HG03342 (cell line): Measurements from ENCODE around the gene NOP14.
"Not testable (repeated sequence)": the region's sequence is repeated elsewhere in the genome, so short reads cannot be mapped to it uniquely, and the experiment has no call there.

Experiments
- ATAC-seq: cut with Tn5 transposase; IDR thresholded peaks from one replicate; pipeline ENCODE4 v1.9.1; 2021; ENCODE audit warnings: mild to moderate bottlenecking, moderate library complexity; ENCODE audit not compliant: unreplicated experiment

NOP14 gene

DNA sequence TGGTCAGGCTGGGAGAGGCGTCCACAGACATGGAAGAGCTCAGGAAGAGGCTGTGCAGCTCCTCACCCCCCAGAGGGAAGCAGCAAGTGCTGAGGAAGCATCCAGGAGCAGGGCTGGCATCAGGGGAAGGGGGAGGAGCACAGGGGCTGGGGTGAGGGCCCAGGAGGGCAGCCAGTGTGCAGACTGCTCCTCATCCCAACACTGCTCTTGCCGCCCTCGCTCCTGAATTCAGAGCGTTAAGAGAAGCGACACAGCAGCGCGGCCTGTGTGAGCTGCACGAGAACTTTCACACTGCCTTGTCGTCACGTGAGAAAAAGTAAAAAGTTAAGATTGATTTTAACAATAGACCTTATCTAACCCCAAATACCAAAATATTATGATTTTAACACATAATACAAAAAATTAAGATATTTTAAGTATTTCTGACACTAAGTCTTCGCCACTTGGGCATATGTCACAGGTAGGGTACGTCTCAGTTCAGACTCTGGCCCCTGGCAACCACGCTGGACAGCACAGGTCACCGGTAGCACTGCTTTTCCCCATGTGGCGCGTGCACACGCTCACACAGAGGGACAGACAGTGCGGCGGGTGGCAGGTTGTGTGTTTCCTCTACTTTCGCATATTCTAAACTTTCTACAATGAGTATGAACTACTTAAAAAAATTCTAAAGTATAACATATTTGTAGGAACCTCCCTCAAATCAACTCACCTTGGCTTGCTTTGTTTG, 19.7 kb downstream of the NOP14 start:
- no peak for ATAC-seq

DNA sequence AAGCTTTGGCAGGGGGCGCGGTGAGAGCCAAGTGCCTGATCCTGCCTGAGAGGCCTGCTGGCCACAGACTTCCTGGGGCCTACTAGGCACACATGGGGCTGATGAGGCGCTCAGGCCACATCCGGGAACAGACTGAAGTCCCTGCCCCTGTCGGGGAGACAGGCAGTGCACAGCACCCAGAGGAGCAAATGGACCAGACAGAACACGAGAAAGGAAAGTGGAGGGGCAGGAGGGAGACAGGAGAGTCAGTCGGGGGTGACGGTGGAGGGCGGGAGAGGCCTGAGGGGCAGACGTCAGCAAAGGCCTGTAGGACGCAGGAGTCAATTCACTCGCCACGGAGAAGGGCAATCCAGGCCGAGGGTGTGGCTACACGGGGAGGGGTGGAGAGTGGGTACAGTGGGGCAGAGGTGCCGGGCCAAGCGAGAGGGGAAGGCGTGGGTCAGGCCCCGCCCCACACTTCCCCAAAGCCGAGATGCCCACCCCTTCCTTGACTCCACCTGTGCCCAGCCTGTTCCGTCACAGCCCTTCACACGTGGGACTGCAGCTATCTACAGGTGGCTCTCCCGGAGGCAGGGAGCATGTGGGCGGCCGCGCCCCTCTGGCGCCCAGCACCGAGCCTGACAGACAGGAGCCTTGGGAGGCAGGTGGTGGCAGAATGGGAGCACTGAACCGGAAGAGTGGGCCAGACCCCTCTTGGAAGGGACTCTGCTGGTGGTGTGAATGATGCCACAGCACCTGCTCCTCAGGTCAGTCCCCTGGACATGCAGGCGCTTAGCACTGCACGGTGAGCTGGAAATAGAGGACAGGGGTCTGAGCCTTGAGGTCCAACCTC, 20.5 kb downstream of the NOP14 start:
- no peak for ATAC-seq

DNA sequence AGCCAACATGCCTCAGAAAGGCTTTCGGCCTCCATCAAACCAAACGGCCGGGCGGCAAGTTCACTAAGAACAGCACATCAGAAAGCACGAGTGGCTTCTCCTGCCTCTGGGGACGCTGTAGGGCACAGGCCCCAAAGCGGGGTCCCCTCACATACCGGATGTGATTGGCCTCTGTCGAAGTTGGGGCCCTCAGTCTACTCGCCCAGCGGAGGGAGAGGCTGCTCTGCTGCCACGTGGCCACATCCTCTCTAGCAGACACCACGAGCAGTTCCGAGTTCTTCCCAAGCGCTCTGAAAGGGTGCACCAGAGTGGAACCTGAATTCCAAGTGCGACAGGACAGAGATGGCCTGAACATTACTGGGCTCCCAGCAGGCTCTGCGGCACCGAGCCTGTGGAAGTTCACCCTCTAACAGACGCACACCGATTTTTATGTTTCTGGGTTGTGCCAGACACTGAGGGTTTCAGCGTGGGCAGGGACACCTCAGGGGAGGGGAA, 21.1 kb downstream of the NOP14 start:
- no peak for ATAC-seq

DNA sequence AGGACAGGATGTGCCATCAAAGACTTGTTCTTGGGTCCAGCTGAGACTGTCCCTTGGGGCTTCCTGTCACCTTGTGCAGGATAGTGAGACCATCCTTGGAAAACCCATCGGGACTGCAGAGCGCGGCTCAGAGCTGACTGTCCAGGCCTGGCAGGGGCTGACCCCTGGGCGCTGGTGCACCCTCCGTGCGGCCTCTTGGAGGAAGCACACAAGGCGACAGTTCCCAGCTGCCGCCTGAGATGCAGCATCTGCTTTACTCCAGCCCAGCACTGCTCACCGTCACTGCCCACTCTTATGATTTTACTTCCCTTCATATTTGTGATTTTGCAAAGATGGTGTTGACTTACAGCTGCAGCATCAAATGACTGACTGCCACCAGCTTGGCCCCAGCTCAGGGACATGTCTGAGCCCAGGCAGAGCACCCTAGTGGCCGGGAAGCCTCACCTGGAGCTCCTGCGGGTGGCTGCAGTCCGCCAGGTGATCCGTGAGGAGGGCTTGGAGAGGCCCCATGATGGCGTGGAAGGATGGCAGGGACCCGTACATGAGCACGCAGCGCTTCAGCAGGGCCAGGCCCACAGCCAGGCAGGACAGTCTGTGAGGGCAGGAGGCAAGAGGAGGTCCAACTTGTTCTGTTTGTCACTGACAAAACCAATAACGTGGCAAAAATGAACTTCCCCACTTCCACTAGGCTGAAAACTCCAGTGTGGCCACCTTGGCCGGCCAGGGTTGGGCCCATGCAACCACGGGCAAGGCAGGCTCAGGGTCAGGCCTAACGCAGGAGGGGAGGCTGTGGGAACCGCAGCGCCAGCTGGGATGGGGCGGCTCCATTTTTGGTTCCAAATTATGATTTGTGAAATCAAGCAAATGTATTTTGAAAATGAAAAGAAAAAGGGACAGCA, 21.8 kb downstream of the NOP14 start:
- no peak for ATAC-seq

DNA sequence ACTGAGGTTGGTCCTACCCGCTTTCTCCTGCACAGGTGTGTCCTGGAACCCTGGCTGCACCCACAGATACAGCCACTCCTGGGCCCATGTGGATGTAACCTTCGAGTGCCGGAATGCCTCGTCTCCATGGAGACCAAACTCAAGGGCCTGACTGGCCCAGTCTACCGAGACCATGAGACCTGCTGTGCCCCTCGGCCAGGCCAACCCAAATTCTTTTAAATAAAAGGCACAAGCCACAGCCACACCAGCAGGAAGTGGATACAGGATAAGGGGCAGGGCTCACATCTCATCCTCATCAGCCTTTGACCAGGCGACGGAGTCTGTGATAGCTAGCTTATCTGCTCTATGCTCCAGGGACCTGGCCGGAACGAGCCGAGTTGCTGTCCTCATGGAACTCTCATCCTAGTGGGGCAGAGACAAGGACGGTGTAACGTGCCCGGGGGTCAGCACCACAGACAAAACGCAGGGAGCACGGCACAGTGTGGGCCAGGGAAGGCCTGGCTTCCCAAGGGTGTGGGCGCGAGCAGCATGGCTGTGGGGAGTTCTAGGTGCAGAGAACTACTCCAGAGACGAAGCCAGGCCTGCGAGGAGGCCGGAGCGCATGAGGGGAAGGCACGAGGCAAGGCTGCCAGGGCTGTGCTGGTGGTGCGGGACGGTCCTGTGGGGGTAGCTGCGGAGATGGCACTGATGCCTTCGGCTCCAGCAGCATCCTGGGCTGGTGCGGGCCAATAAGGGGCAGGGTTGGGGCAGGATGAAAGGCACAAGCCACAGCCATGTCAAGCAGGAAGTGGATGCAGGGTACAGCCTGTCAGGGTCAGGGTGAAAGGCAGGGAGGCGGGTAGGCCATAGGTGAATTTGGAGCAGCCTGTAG, 22.7 kb downstream of the NOP14 start:
- ATAC-seq = no peak

DNA sequence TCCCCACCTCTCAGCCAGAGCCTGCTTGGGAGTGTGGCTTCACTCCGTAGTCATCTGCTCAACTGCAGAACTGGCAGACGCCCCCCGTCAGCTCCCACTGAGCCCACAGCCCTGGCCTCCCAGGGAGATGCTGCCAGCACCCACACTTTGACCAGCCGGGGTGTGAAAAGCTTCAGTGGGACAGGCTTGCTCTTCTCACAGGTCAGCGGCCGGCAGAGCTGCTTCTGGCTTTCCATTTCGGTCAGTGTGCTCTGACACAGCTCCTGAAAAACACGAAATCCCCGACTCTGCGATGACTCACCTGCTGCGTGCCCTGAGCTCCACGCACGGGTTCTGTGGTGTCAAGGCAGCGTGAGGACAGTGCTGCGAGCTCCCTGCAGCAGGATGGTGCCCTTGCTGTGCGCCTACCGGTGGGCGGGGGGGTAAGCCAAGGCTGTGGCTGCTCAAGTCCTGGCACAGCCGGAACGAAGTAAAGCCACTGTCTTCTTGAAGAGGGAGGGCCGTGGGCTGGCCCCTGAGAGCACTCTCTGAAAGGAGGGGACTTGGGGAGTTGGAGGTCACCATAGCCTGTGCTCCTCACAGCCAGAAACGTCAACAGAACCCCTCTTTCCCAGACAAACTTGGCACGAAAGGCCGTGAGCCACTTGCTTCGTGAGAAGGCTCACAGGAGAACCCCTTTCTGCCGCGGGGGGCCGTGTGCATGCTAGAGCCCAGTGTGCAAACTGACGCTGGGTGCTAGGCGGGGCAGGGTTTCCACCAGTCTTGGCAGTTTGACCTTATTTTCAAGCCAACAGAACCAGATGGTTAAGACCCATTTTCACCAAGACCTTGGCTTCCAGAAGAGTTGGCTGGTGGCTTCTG, 23.6 kb downstream of the NOP14 start:
- ATAC-seq = no peak

DNA sequence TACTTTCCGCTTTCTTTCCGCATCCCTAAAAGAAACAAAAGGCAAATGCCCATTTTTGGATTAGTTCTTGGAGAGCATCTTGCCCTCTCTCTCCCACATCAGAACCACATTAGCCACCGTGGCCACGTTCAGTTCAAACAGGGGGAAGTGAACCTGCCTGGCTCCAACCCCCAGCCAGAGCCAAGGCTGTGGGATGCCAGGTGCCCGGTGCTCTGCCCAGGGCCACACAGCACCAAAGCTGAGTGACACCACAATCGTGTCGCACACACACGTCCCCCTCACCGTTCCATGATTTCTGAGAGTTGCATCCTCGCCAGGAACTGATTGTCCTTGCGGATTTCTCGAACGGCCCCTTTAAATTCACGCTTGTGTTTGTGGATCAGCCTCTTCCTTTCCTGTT, 24.3 kb downstream of the NOP14 start:
- ATAC-seq = no peak

DNA sequence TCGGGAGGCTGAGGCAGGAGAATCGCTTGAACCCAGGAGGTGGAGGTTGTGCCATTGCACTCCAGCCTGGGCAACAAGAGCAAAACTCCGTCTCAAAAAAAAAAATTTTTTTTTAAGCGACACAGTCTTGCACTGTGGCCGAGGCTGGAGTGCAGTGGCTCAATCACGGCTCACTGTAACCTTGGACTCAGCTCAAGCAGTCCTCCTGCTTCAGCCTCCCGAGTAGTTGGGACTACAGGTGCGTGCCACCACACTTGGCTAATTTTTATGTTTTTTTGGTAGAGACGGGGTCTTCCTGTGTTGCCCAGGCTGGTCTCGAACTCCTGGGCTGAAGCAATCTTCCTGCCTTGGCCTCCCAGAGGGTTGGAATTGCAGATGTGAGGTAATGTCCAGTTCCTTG, 24.8 kb downstream of the NOP14 start:
- not testable (repeated sequence) for ATAC-seq

DNA sequence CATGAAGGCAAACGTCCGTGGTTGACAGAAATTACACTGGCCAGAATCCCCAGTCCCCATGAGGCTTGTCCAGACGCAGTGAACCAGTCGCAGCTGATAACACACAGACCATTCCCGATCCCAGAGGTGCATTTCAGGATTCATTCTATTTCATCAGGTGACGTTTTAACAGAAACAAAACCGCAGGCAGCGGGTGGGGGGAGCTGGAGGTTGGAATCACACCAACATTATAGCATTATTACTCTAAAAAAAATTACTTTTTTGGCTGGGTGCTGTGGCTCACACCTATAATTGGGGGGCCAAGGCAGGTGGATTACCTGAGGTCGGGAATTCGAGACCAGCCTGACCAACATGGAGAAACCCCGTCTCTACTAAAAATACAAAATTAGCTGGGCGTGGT, 25.2 kb downstream of the NOP14 start:
- ATAC-seq = no peak

DNA sequence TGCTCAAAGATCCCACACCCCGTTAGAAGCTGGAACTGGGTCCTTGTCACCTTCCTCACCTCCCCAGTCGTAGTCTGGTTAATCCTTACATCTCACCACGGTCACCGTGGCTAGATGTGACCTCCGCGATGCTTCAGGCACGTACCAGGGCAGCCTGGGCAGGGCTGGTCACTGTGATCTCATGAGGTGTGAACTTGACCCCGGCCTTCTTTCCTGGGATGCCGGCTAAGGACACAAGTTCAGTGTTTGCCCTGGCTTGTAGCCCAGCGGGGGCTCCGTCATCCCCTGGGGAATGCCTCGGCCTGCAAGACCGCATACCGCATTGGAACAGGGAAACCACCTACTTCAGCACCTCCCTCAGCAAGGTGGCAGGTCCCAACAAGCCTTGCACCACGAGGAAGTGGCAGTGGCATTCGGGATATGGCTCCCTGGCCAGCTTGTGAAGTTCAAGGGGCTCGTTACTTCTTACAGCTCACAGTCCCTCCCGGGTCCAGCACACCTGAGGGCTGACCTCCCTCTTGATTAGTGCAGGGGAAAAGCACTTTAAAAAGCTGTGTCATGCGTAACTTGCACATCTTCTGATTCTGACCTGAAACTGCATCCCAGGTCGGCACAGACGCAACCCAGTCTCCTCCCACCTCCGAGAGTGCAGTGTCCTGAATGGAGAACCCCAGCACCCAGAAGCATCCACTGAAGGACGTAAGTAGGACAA, 25.9 kb downstream of the NOP14 start:
- no peak for ATAC-seq

DNA sequence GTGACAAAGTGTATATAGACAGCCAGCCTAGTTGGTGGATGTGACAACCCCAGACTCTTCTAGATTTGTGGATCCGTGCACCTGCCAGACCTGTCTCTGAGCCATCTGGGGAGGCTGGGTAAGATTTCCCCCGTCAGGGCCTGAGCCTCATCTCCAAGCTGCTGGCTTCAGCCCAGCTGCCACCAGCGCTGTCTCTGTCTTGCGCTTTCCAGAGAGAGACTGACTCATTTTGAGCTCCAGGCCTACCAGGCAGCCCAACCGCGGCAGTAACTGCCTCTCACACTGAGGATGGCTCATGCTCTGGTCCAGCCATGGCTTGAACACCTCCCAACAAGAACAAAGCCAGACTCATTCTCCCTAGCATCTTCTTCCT, 26.4 kb downstream of the NOP14 start:
- peak; percentile 33 for ATAC-seq

DNA sequence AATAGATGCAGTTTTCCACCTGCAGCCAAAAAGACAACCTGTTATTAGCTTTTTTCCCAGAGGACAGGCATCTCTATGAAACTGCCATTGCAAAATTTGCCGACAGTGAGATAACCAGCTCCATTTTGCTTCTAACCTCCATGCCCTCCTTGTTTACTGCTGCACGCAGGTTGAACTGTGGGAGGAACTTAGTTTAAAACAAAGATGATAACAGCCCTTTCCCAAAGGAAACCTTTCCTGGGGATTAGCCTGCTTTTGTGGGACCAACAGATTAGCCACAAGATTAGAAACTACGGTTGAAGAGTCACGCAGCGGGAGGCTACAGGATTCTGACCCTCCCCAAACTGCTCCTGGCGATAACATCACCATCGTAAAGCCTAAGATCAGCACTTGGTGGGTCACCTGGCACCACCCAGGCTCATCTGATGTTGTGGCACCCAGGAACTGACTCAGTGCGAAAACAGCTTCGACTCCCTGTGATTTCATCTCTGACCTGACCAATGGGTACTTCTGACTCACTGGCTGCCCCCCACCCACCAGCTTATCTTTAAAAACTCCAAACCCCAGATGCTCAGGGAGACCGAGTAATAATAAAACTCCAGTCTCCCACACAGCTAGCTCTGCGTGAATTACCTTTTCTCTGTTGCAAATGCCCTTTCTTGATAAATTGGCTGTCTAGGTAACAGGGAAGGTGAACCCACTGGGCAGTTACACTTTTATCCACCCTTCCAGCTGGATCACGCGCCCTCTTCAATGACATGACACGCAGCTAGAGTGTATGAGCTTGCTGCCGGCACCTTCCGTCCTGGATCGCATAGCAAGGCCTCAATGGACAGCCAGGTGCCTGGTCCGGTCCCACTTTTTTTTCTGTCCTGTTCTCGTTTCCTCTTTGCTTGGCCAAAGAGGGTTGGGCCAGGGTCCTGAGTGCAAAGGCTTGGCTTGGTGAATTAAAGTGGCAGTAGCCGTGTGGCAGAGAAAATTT, 27.2 kb downstream of the NOP14 start:
- no peak for ATAC-seq

DNA sequence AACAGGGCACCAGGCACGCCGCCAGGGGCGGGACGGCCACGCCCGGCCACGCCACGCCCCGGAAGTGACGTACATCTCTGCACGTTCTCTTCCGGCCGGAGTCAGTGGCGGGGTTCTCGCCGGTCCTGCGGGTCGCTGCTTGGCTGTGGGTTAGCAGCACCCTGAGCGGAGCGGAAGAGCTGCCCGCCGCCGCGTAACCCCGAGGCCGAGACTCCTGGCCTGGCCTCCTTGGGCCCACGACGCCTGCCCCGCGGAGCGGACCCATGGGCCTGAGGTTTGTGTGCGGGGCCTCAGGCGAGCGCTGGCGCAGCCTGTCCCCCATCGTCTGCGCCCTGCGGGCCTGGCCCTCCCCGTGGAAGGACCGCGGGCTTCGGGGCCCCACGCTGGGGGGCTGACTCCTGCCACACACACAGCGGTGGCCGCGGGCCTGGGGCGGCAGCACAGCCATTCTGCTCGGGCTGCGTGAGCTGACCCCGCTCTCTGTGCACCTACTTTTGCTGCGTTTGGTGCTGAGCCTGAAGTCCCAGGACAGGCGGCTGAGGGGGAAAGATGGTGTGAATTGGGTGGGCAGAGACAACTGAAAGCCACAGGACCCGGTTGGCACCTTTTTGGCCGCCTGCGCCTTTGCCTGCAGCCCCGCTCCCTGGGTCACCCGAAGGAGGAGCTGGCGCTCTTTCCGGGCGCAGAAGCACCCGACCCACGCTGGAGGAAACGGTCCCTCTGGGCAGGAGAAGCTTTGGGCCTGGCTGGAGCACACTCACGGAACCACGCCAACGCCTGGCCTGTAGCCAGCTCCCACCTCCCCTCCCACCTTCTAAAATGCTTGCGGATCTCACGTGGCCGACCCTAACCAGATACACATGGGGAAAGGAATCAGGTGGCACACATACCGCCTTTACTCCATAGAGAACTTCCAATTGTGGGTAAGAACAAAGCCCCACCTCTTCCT, 28.1 kb downstream of the NOP14 start:
- peak; percentile 34 for ATAC-seq

DNA sequence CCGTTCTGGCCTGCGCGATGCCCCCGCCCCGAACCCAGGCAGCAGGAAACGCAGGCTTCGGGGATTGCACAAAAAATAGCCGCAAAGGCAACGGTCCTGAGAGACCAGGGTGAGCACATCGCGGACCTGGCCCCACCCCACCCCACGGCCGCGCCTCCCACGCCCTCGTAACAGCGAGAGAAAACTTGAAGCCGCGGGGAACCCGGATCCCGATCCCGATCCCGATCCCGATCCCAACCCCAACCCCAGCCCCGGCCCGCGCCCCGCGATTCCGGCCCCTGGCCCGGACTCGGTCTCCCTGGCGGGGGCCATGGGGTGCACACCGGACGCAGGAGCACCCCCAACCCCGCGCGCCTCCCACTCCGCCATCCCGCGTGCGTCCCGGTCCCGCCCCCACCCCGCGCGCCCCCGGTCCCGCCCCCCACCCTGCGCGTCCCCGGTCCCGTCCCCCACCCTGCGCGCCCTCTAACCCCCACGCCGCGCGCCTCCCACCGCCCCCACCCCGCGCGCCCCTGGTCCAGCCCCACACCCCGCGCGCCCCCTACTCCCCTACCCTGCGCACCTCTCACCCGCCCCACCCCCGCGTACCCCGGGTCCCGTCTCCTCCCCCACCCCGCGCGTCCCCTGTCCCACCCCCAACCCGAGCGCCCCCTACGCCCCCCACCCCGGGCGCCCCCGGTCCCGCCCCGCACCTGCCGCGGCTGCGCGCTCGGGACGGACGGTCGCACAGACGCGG, 29.0 kb downstream of the NOP14 start:
- no peak for ATAC-seq

DNA sequence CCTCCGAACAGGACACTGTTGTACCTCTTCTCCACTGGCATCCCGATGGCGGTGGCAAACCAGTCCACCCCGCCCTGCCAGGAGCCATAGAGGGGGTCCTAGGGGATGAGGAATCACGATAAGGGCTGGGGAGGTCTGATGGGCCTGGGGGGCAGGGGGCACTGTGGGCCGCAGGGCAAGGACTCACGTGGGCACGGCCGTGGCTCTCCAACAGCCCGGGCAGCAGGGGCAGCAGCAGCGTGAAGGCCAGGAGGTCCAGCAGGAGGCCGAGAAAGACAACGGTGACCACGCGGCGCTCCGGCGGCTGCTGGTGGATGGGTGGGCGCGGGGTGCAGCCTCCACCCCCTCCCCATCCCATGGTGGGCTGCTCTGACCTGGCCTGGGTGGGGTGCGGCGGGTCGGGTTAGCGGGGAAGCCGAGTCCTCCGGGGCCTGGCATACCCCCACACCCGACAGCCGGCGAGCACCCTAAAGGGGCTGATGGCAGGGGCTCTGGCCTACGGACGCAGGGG, 29.6 kb downstream of the NOP14 start:
- ATAC-seq = no peak
